AG04449 (cell line): ENCODE data around the gene GSTT2.

Experiments used
- CTCF ChIA-PET: fragments of 350-600 bp; formaldehyde crosslinking; extraction: SDS; loops from one replicate; lab custom pipeline; 2021; ENCODE audit warnings: antibody characterized with exemption; lab: Yijun Ruan, JAX
- POLR2A ChIA-PET: fragments of 400-600, 350-600 bp; formaldehyde crosslinking; extraction: SDS; loops from one replicate; lab custom pipeline; 2020; ENCODE audit warnings: antibody characterized with exemption, inconsistent platforms; lab: Yijun Ruan, JAX
- DNase-seq: peaks from one replicate; pipeline ENCODE4 v3.0.0-alpha.2; 2010; ENCODE audit warnings: low read depth, low spot score
- H3K4me3 ChIP-seq: 2 replicates; pipeline ENCODE4 v1.5.1; 2011; ENCODE audit warnings: low read depth, mild to moderate bottlenecking, control low read depth, low read length
- TF ChIP-seq, protein P1 (sequence below): IDR thresholded peaks from one replicate; pipeline ENCODE4 v1.5.1; 2011; ENCODE audit warnings: mild to moderate bottlenecking, moderate library complexity, low read length, control low read depth, inconsistent platforms; ENCODE audit not compliant: insufficient read depth; ENCODE audit errors: missing control alignments

GSTT2 gene

DNA sequence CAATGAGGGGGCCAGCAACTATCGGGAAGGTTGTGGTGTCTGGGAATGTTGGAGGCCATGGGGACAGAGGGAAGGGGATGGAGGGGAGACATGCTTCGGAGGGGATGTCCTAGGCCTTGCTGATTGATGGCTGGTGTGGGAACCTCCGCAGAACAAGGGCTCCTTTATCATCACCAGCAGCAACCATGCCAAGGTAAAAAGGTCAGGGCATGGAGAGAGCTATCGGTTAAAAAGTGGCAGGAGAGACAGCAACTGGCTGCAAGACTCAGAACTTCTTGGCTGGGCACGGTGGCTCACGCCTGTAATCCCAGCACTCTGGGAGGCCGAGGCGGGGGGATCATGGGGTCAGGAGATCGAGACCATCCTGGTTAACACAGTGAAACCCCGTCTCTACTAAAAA lies 22.3 kb downstream of the GSTT2 start:
- ChIA-PET POLR2A (no interaction called here), CTCF (no interaction called here)
- H3K4me3 ChIP-seq: no peak overlapping the region
- DNase-seq: no peak
- TF ChIP-seq, protein P1, sequence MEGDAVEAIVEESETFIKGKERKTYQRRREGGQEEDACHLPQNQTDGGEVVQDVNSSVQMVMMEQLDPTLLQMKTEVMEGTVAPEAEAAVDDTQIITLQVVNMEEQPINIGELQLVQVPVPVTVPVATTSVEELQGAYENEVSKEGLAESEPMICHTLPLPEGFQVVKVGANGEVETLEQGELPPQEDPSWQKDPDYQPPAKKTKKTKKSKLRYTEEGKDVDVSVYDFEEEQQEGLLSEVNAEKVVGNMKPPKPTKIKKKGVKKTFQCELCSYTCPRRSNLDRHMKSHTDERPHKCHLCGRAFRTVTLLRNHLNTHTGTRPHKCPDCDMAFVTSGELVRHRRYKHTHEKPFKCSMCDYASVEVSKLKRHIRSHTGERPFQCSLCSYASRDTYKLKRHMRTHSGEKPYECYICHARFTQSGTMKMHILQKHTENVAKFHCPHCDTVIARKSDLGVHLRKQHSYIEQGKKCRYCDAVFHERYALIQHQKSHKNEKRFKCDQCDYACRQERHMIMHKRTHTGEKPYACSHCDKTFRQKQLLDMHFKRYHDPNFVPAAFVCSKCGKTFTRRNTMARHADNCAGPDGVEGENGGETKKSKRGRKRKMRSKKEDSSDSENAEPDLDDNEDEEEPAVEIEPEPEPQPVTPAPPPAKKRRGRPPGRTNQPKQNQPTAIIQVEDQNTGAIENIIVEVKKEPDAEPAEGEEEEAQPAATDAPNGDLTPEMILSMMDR: no peak

DNA sequence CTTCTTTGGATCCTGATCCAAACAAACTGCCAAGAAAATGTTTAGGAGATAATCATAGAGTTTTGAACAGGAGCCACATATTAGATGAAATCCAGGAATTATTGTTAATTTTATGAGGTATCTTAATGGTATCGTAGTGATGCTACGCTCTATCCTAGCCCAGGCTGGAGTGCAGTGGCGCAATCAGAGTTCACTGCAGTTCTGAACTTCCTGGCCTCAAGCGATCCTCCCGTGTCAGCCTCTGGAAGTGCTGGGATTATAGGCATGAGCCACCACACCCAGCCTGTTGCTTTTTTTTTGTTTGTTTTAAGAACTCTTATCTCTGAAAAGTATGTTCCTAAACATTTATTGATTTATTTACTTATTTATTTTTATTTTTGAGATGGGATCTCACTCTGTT lies 22.9 kb downstream of the GSTT2 start:
- DNase-seq: no peak
- ChIA-PET CTCF (interaction anchor here (1.7 kb wide), 1 partner anchor 10 kb away, joined by 6 read pairs; no protein-coding TSS in a partner anchor), POLR2A (no interaction called here)
- TF ChIP-seq, protein P1: no peak
- no peak overlapping the region for H3K4me3 ChIP-seq

DNA sequence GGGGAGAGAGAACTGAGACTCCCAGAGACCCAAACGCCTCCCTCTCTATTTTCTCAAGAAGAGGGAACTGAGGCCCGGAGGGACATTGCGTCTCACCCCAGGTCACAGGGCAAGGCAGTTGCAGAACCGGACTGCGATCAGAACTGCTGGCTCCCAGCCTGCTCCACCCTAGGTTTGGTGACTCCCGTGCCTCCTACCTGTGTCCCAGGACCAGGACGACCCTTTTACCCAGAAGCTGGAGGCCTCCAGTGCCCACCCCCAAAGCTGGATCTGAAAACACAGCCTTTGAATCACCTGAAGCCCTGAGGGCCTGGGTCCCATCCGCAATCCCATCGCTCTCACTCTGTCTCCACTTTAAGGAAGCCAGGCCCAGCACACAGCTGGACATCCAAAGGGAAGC lies 24.0 kb downstream of the GSTT2 start:
- no peak overlapping the region for H3K4me3 ChIP-seq
- TF ChIP-seq, protein P1: no peak
- CTCF ChIA-PET: interaction anchor here (1.7 kb wide), 1 partner anchor 9 kb away, joined by 6 read pairs; no protein-coding TSS in a partner anchor
- DNase-seq: no peak
- POLR2A ChIA-PET: no interaction called here

DNA sequence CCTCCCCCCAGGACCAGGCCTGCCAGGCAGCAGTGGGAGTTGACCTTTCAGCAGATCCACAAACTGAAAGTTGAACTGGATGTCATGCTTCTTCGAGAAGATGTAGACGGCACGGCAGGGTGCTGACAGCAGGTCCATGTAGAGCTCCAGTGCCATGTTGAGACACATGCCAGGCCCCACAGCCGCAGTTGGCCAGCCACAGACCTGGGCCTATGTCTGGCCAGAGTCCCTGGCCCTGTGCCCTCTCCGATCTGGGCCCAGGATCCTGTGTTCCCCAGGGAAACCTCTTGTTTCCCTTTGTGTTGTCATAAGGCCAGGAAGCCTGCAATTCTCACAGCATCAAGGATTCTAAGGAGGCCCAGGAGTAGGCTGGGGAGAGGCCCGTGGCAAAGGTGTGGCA lies 25.3 kb downstream of the GSTT2 start, which contains the start of gene GSTT4:
TSS of gene GSTT4 (minus strand) at position 253 of the 400 bp plus-strand sequence. CDS start at position 156, 97 bp downstream.
- POLR2A ChIA-PET: no interaction called here
- CTCF ChIA-PET: no interaction called here
- no peak for DNase-seq
- no peak within 1 kb of the TSS for H3K4me3 ChIP-seq
- TF ChIP-seq, protein P1: no peak

DNA sequence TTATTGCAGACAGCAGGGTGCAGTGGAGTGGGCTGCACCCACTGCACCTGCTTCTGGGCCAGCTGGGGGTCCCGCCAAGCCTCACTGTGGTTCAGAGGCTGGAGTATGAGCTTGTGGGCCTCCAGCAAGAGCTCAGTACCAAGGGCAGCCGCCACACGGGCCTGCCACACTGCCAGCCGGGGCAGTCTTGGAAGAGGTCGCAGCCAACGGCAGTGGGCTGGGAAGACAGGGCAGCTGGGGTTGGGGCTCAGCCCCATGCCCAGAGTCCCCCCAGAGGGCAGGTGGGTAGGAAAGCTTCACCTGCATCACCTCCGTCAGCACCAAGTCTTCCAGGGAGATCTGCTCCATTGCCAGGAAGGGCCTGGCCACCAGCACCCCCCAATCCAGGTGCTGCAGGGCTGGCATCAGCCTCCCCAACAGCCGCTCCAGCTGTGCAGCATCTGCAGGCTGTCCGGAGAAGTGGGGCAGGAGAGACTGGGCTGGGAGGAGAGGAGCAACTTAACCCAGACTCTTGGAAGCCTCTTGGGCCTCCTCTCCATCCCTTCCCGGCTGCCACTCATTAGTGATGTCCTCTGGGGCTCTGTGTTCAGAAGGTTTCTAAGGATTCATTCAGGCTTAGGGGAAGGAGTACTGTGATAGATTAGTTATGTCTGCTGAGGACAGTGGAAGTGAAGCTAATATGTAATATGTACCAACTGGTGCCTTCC lies 26.4 kb downstream of the GSTT2 start:
- TF ChIP-seq, protein P1: no peak
- no peak overlapping the region for H3K4me3 ChIP-seq
- no peak for DNase-seq
- CTCF ChIA-PET: no interaction called here
- POLR2A ChIA-PET: no interaction called here

DNA sequence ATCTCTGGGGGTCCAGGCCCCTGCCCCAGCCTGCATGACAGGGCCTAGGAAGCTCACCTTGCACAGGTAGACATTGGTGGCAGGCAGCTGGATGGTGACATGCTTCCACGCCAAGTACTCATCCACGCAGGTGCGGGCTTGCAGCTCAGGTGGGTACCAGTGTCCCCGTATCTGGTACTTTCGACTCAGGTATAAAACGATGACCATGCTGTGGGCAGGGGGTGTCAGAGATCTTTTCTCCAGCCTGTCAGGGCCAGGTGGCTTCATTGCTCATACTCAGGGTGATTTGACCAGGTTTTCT lies 26.9 kb downstream of the GSTT2 start:
- CTCF ChIA-PET: no interaction called here
- DNase-seq: no peak
- POLR2A ChIA-PET: no interaction called here
- TF ChIP-seq, protein P1: no peak
- no peak overlapping the region for H3K4me3 ChIP-seq
